ENCODE results near the gene GAPT.

The GAPT gene

GRCh38 chr5:58491216-58491892, at the start of gene GAPT:
Gene GAPT (plus strand): TSS chr5:58491435. CDS start chr5:58494537, 3,102 bp downstream.
- no peak for DNase-seq

GRCh38 chr5:58444805-58445204, 46.4 kb upstream of the GAPT start:
- no peak for DNase-seq

- DNase-seq, result no peak
Measured at GRCh38 chr5:58446024-58446423, 45.2 kb upstream of the GAPT start.

- no peak for DNase-seq
Measured at GRCh38 chr5:58447226-58447625, 44.0 kb upstream of the GAPT start.

GRCh38 chr5:58450018-58450417, 41.2 kb upstream of the GAPT start:
- no peak for DNase-seq

- no peak for DNase-seq
Measured at GRCh38 chr5:58450811-58451629, 40.2 kb upstream of the GAPT start.

- DNase-seq, result no peak
Measured at GRCh38 chr5:58451732-58452565, 39.3 kb upstream of the GAPT start.

GRCh38 chr5:58452566-58453258, 38.5 kb upstream of the GAPT start:
- no peak for DNase-seq

GRCh38 chr5:58453306-58453705, 37.9 kb upstream of the GAPT start:
- DNase-seq, result no peak

GRCh38 chr5:58454025-58454424, 37.2 kb upstream of the GAPT start:
- DNase-seq, result no peak

GRCh38 chr5:58455066-58455465, 36.2 kb upstream of the GAPT start:
- DNase-seq, result no peak

- DNase-seq, result no peak
Measured at GRCh38 chr5:58455480-58455879, 35.8 kb upstream of the GAPT start.

GRCh38 chr5:58456026-58456425, 35.2 kb upstream of the GAPT start:
- DNase-seq, result no peak

GRCh38 chr5:58456486-58456885, 34.7 kb upstream of the GAPT start:
- no peak for DNase-seq

GRCh38 chr5:58457050-58457449, 34.2 kb upstream of the GAPT start:
- no peak for DNase-seq

GRCh38 chr5:58458141-58458742, 33.0 kb upstream of the GAPT start:
- no peak for DNase-seq

GRCh38 chr5:58458743-58459145, 32.5 kb upstream of the GAPT start:
- no peak for DNase-seq

GRCh38 chr5:58459146-58460001, 31.9 kb upstream of the GAPT start:
- DNase-seq, result no peak

GRCh38 chr5:58460002-58460731, 31.1 kb upstream of the GAPT start, which contains the start of gene PLK2:
Gene PLK2 (minus strand): TSS chr5:58460086. CDS start chr5:58459959, 127 bp downstream.
- DNase-seq, result peak; percentile 88

- DNase-seq, result peak; percentile 85
Measured at GRCh38 chr5:58460732-58461286, 30.4 kb upstream of the GAPT start.
